ENCODE data around the gene KIAA0319L. TPM values are rescaled to one million over a fixed set of nuclear protein-coding genes. Genes with fewer than 3 reads are reported as not detected.
"Not testable (repeated sequence)": the region's sequence is repeated elsewhere in the genome, so short reads cannot be mapped to it uniquely, and the experiment has no call there.

Gene KIAA0319L
- total RNA-seq, 4 donors from 2014 or later: 91.7 to 112 (median 97.6) TPM

DNA sequence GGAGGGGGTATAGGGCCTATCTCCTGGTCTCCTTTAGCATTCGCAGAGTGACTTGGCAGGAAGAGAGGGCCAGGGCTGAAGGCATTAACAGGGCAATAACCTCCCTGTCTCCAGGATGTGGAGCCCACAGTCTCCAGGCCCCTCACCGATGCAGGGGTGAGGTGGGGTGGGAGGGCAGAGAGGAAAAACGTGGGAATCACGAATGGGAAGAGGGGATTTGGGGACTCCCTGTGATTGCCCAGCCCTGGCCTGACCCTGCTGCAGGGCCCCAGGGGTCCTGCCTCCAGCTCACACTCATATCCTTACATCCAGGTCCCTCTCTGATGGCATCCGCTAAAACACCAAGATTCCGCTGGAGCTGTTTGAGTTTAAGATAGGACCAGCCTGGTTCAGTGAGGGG, 30.5 kb upstream of the KIAA0319L start:
- intact Hi-C loops (cut with DNase I; ENCODE audit: low total_unique reads) (no loop called here), in situ Hi-C loops (cut with MboI; ENCODE audit: low pct_ligation_motif_present in 1 of 4, low pct_unique_long_range_greater_than_20kb in 1 of 4, low sequenced_read_pairs in 3 of 4) (no loop called here)
- TF ChIP-seq, protein P1, sequence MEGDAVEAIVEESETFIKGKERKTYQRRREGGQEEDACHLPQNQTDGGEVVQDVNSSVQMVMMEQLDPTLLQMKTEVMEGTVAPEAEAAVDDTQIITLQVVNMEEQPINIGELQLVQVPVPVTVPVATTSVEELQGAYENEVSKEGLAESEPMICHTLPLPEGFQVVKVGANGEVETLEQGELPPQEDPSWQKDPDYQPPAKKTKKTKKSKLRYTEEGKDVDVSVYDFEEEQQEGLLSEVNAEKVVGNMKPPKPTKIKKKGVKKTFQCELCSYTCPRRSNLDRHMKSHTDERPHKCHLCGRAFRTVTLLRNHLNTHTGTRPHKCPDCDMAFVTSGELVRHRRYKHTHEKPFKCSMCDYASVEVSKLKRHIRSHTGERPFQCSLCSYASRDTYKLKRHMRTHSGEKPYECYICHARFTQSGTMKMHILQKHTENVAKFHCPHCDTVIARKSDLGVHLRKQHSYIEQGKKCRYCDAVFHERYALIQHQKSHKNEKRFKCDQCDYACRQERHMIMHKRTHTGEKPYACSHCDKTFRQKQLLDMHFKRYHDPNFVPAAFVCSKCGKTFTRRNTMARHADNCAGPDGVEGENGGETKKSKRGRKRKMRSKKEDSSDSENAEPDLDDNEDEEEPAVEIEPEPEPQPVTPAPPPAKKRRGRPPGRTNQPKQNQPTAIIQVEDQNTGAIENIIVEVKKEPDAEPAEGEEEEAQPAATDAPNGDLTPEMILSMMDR (IDR thresholded peaks at IDR 0.05): no peak
- TF ChIP-seq POLR2A (IDR thresholded peaks at IDR 0.05) (no peak), EP300 (IDR thresholded peaks at IDR 0.05; ENCODE audit: low read depth) (no peak), POLR2AphosphoS5 (IDR thresholded peaks at IDR 0.05) (no peak)
- DNase-seq: no peak
- Histone ChIP-seq H3K27ac (no peak overlapping the region), H3K36me3 (no peaks in the 10 kb centered on the region), H3K9me3 (no peaks in the 10 kb centered on the region), H3K4me1 (no peaks in the 10 kb centered on the region), H3K4me3 (no peak overlapping the region), H3K27me3 (no peaks in the 10 kb centered on the region)
- WGBS, 2 donors (ENCODE audit: low coverage in 1 of 2): 75% methylated on average over 6 of the region's 6 CpGs; no CpG with 5 or more reads in 1 of the 2 donors

DNA sequence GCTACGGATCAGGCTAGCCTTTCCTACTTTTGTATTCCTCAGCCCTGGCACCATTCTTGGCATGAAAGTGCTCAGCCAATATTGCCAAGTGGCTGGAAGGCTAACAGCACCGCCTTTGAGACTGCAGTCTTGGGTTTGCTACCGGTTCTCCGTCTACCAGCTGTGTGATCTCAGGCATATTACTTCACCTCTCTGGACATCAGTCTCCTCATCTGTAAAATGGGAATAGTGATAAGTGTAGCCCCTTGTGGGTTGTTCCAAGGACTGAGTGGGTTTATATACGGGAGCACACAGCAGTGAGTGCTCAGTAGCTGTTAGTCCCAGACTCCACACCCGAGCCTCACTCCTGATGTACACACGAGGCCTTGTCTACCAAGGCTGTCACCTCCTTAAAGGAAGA, 29.6 kb upstream of the KIAA0319L start:
- WGBS, 2 donors (ENCODE audit: low coverage in 1 of 2): 92% methylated on average over 7 of the region's 7 CpGs; no CpG with 5 or more reads in 1 of the 2 donors
- no peak overlapping the region for H3K27ac ChIP-seq
- in situ Hi-C loops (cut with MboI; ENCODE audit: low pct_ligation_motif_present in 1 of 4, low pct_unique_long_range_greater_than_20kb in 1 of 4, low sequenced_read_pairs in 3 of 4) (no loop called here), intact Hi-C loops (cut with DNase I; ENCODE audit: low total_unique reads) (no loop called here)
- H3K4me1 ChIP-seq: no peaks in the 10 kb centered on the region
- DNase-seq: no peak
- no peak overlapping the region for H3K4me3 ChIP-seq
- H3K36me3 ChIP-seq: no peaks in the 10 kb centered on the region
- no peaks in the 10 kb centered on the region for H3K27me3 ChIP-seq
- H3K9me3 ChIP-seq: no peaks in the 10 kb centered on the region
- TF ChIP-seq POLR2AphosphoS5 (IDR thresholded peaks at IDR 0.05) (no peak), EP300 (IDR thresholded peaks at IDR 0.05; ENCODE audit: low read depth) (no peak), POLR2A (IDR thresholded peaks at IDR 0.05) (no peak)
- TF ChIP-seq, protein P1 (IDR thresholded peaks at IDR 0.05): no peak

DNA sequence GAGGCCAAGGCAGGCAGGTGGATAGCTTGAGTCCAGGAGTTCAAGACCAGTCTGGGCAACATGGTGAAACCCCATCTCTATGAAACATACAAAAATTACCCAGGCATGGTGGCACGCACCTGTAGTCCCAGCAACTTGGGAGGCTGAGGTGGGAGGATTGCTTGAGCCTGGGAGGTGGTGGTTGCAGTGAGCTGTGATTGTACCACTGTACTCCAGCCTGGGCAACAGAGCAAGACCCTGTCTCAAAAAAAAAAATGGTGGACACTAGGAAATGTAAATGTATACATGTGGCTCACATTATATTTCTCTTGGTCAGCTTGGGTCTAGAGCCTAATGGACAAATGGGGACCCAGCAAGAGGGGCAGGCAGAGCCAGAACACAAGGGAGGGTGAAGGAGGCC, 28.6 kb upstream of the KIAA0319L start:
- H3K27ac ChIP-seq; in situ Hi-C loops (cut with MboI; ENCODE audit: low pct_ligation_motif_present in 1 of 4, low pct_unique_long_range_greater_than_20kb in 1 of 4, low sequenced_read_pairs in 3 of 4); H3K36me3 ChIP-seq; intact Hi-C loops (cut with DNase I; ENCODE audit: low total_unique reads); H3K27me3 ChIP-seq; H3K9me3 ChIP-seq; H3K4me1 ChIP-seq; H3K4me3 ChIP-seq; DNase-seq: not testable (repeated sequence)
- 100% methylated on average over 1 of the region's 1 CpG; no CpG with 5 or more reads in 1 of the 2 donors for WGBS, 2 donors (ENCODE audit: low coverage in 1 of 2)

DNA sequence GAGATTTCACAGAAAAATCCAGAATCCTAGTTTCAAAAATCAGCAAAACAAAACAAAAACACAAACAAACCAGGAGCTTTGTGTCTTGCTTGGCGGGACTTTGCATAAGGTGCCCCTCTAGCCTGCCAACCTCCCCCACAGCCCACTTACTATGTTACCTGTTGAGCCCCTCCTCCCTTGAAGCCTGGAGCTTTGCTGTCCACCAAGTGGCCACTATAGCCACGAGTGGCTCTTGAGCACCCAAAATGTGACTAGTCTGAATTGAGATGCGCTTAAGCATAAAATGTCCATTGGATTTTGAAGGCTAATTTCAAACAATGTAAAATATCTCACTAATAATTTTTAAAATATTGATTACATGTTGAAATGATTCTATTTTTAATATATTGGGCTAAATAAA, 28.1 kb upstream of the KIAA0319L start:
- no peak for TF ChIP-seq POLR2A (IDR thresholded peaks at IDR 0.05)
- TF ChIP-seq POLR2AphosphoS5 (IDR thresholded peaks at IDR 0.05): no peak
- TF ChIP-seq, protein P1 (IDR thresholded peaks at IDR 0.05): no peak
- no peak for TF ChIP-seq EP300 (IDR thresholded peaks at IDR 0.05; ENCODE audit: low read depth)
- 84 to 94% methylated on average over 3 of the region's 3 CpGs for WGBS, 2 donors (ENCODE audit: low coverage in 1 of 2)
- Histone ChIP-seq H3K9me3 (no peaks in the 10 kb centered on the region), H3K36me3 (no peaks in the 10 kb centered on the region), H3K27ac (no peak overlapping the region), H3K27me3 (no peaks in the 10 kb centered on the region), H3K4me1 (no peaks in the 10 kb centered on the region), H3K4me3 (no peak overlapping the region)
- DNase-seq: no peak
- in situ Hi-C loops (cut with MboI; ENCODE audit: low pct_ligation_motif_present in 1 of 4, low pct_unique_long_range_greater_than_20kb in 1 of 4, low sequenced_read_pairs in 3 of 4) (no loop called here), intact Hi-C loops (cut with DNase I; ENCODE audit: low total_unique reads) (no loop called here)

DNA sequence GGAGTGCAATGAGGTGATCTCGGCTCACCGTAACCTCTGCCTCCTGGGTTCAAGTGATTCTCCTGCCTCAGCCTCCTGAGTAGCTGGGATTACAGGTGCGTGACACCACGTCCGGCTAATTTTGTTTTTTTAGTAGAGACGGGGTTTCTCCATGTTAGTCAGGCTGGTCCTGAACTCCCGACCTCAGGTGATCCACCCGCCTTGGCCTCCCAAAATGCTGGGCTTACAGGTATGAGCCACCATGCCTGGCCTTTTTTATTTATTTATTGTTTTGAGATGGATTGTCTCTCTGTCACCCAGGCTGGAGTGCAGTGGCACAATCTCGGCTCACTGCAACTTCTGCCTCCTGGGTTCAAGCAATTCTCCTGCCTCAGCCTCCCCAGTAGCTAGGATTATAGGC, 24.4 kb upstream of the KIAA0319L start:
- in situ Hi-C loops (cut with MboI; ENCODE audit: low pct_ligation_motif_present in 1 of 4, low pct_unique_long_range_greater_than_20kb in 1 of 4, low sequenced_read_pairs in 3 of 4); H3K36me3 ChIP-seq; H3K27ac ChIP-seq; intact Hi-C loops (cut with DNase I; ENCODE audit: low total_unique reads); H3K9me3 ChIP-seq; DNase-seq; H3K4me3 ChIP-seq: not testable (repeated sequence)
- 91 to 97% methylated on average over 9 of the region's 9 CpGs for WGBS, 2 donors (ENCODE audit: low coverage in 1 of 2)
- H3K27me3 ChIP-seq: peaks cover 10% of the 10 kb centered on the region
- peaks cover 0 to 21% (median 12%) of the 10 kb centered on the region in 4 donors for H3K4me1 ChIP-seq

Measured in transverse colon (tissue), 4 donors.